Upper lobe of left lung (tissue), 6 donors: Measurements from ENCODE around the gene TRIP13. TPM values are rescaled to one million over a fixed set of nuclear protein-coding genes. Genes with fewer than 3 reads are reported as not detected.

ENCODE experiments used
- ATAC-seq, 2 donors: fragments of 200-7000 bp; cut with Tn5 transposase; one replicate each; pipeline ENCODE4 v1.9.1; 2022; ENCODE audit warnings: mild to moderate bottlenecking in 2 of 2, moderate library complexity in 2 of 2; ENCODE audit not compliant: low FRiP score in 2 of 2
- DNase-seq, 2 donors: peaks; one replicate each; pipeline ENCODE4 v3.0.0-alpha.2; 2019 to 2020
- H3K27ac ChIP-seq, 4 donors: fragments of 200-600 bp; sonication (generic); one replicate each; pipeline ENCODE4 v1.5.1; 2016 to 2019
- H3K27me3 ChIP-seq, 4 donors: fragments of 200-600 bp; sonication (generic); one replicate each; pipeline ENCODE4 v1.5.1; 2017 to 2019
- H3K36me3 ChIP-seq, 4 donors: fragments of 200-600 bp; sonication (generic); one replicate each; pipeline ENCODE4 v1.5.1; 2016 to 2019
- H3K4me1 ChIP-seq, 4 donors: fragments of 200-600 bp; sonication (generic); one replicate each; pipeline ENCODE4 v1.5.1; 2018 to 2019
- H3K4me3 ChIP-seq, 4 donors: fragments of 200-600 bp; sonication (generic); one replicate each; pipeline ENCODE4 v1.5.1; 2017 to 2019; ENCODE audit warnings: mild to moderate bottlenecking in 2 of 4, moderate library complexity in 1 of 4
- H3K9me3 ChIP-seq, 4 donors: fragments of 200-600 bp; sonication (generic); one replicate each; pipeline ENCODE4 v1.5.1; 2018 to 2019
- EP300 ChIP-seq, 4 donors: sonication (generic); formaldehyde crosslinking; IDR thresholded peaks; one replicate each; pipeline ENCODE4 v1.5.1; 2017; ENCODE audit warnings: antibody characterized with exemption in 4 of 4, control low read depth in 2 of 4
- POLR2A ChIP-seq, 4 donors: fragments of 450-650 bp; IDR thresholded peaks; one replicate each; pipeline ENCODE4 v1.5.1; 2016 to 2017; ENCODE audit warnings: antibody characterized with exemption in 4 of 4, mild to moderate bottlenecking in 2 of 4
- POLR2AphosphoS5 ChIP-seq, 2 donors: sonication (generic); formaldehyde crosslinking; IDR thresholded peaks; one replicate each; pipeline ENCODE4 v1.5.1; 2017; ENCODE audit warnings: antibody characterized with exemption in 2 of 2
- WGBS, 2 donors: methylation state at CpG; one replicate each; pipeline ENCODE4 v1.1.5; 2017 to 2018; 5-methylcytosine and 5-hydroxymethylcytosine counted together
- total RNA-seq, 6 donors: library from RNA; depleted of rRNA in 4 of 6; stranded (reverse); fragments of >200 nt in 4 of 6; gene quantifications; one replicate each; pipeline versions ENCODE4 v1.1.0 to v1.2.1, GENCODE V29; 2016 to 2021
- TF ChIP-seq, protein P1 (sequence below), 6 experiments: fragments of 450-650 bp in 4 of 6; fragments of 200-600 bp in 2 of 6; sonication (generic) in 2 of 6; IDR thresholded peaks; one replicate each; pipeline ENCODE4 v1.5.1; 2016 to 2019; ENCODE audit warnings: antibody characterized with exemption in 6 of 6
- donor health status: DM: no; HTN: no; CAD: no; lungs with moderate emphysema.
- donor health status: DM: no; HTN: yes; CAD: no; lungs with severe emphysema.

Gene TRIP13
- total RNA-seq, 6 donors from 2014 or later: 1.0 to 2.1 (median 1.5) TPM

DNA sequence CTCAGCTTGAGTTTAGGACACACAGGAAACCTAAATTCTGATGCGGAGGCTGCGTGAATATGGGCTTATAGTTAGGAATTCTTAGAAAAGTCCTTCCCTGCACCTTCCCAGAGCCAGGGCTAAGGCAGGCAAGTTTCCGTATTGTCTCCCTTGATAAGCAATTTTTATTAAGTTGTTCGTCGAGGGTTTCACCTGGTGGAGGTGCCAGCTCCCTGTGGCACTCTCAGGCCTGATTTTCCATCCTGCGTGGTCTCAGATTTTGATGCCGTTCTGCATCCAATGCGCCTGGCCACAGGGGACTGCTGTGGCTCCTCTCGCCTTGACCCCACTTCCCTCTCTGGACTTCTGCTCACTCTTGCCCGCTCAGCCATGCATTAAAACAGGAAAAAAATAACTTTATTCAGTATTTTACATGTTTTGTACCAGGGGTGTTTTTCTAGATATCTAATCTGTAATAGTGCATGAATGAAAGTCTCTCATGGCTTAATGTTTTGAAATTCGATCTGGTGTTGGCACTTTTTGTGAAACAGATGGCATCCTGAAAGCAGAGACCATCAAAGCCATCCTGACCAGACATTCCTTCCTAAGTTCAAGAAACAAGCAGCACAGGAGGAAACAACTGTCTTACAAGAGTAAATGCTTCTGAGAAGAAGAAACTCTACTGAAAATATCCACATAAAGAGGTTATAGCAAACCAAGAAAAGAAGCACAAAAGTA is 50.7 kb downstream of the TRIP13 start:
- DNase-seq: no peak
- Histone ChIP-seq H3K4me1 (peaks cover 0 to 6% (median 0%) of the 10 kb centered on the region in 4 donors), H3K27me3 (no peaks in the 10 kb centered on the region), H3K36me3 (no peaks in the 10 kb centered on the region), H3K27ac (peak overlapping the region in 2 of 4 donors; percentile 35 to 65), H3K4me3 (no peak overlapping the region), H3K9me3 (no peaks in the 10 kb centered on the region)
- WGBS, 2 donors: 75 to 82% methylated on average over 11 of the region's 11 CpGs
- no peak for ATAC-seq
- TF ChIP-seq EP300 (IDR thresholded peaks at IDR 0.05) (no peak), POLR2A (IDR thresholded peaks at IDR 0.05) (no peak), POLR2AphosphoS5 (IDR thresholded peaks at IDR 0.05) (no peak)
- TF ChIP-seq, protein P1, sequence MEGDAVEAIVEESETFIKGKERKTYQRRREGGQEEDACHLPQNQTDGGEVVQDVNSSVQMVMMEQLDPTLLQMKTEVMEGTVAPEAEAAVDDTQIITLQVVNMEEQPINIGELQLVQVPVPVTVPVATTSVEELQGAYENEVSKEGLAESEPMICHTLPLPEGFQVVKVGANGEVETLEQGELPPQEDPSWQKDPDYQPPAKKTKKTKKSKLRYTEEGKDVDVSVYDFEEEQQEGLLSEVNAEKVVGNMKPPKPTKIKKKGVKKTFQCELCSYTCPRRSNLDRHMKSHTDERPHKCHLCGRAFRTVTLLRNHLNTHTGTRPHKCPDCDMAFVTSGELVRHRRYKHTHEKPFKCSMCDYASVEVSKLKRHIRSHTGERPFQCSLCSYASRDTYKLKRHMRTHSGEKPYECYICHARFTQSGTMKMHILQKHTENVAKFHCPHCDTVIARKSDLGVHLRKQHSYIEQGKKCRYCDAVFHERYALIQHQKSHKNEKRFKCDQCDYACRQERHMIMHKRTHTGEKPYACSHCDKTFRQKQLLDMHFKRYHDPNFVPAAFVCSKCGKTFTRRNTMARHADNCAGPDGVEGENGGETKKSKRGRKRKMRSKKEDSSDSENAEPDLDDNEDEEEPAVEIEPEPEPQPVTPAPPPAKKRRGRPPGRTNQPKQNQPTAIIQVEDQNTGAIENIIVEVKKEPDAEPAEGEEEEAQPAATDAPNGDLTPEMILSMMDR (IDR thresholded peaks at IDR 0.05): no peak

GRCh38 chr5:943918-944620 is 51.4 kb downstream of the TRIP13 start:
- 51 to 54% methylated on average over 7 of the region's 7 CpGs for WGBS, 2 donors
- H3K36me3 ChIP-seq: no peaks in the 10 kb centered on the region
- ATAC-seq: no peak
- H3K4me1 ChIP-seq: peaks cover 0 to 6% (median 0%) of the 10 kb centered on the region in 4 donors
- TF ChIP-seq POLR2AphosphoS5 (IDR thresholded peaks at IDR 0.05) (no peak), POLR2A (IDR thresholded peaks at IDR 0.05) (no peak), EP300 (IDR thresholded peaks at IDR 0.05) (no peak)
- TF ChIP-seq, protein P1 (IDR thresholded peaks at IDR 0.05): no peak
- H3K27ac ChIP-seq: peak overlapping the region in 3 of 4 donors; percentile 1 to 65 (median 35)
- no peak overlapping the region for H3K4me3 ChIP-seq
- no peak for DNase-seq
- no peaks in the 10 kb centered on the region for H3K9me3 ChIP-seq
- H3K27me3 ChIP-seq: no peaks in the 10 kb centered on the region

GRCh38 chr5:944621-944927 is 51.9 kb downstream of the TRIP13 start:
- H3K36me3 ChIP-seq: no peaks in the 10 kb centered on the region
- TF ChIP-seq, protein P1 (IDR thresholded peaks at IDR 0.05): no peak
- no peak for TF ChIP-seq EP300 (IDR thresholded peaks at IDR 0.05)
- TF ChIP-seq POLR2AphosphoS5 (IDR thresholded peaks at IDR 0.05): no peak
- TF ChIP-seq POLR2A (IDR thresholded peaks at IDR 0.05): no peak
- H3K27me3 ChIP-seq: no peaks in the 10 kb centered on the region
- ATAC-seq: no peak
- H3K27ac ChIP-seq: no peak overlapping the region
- DNase-seq: no peak
- no peak overlapping the region for H3K4me3 ChIP-seq
- peaks cover 0 to 6% (median 0%) of the 10 kb centered on the region in 4 donors for H3K4me1 ChIP-seq
- H3K9me3 ChIP-seq: no peaks in the 10 kb centered on the region
- 84 to 87% methylated on average over 6 of the region's 6 CpGs for WGBS, 2 donors

- Histone ChIP-seq H3K36me3 (no peaks in the 10 kb centered on the region), H3K27me3 (no peaks in the 10 kb centered on the region), H3K9me3 (no peaks in the 10 kb centered on the region), H3K4me3 (no peak overlapping the region), H3K4me1 (peaks cover 0 to 6% (median 0%) of the 10 kb centered on the region in 4 donors), H3K27ac (no peak overlapping the region)
- no peak for TF ChIP-seq POLR2AphosphoS5 (IDR thresholded peaks at IDR 0.05)
- TF ChIP-seq POLR2A (IDR thresholded peaks at IDR 0.05): no peak
- TF ChIP-seq, protein P1 (IDR thresholded peaks at IDR 0.05): no peak
- WGBS, 2 donors: 87 to 90% methylated on average over 8 to 12 of the region's 12 CpGs
- peak in 1 of 2 donors; percentile 31 for DNase-seq
- ATAC-seq: no peak
Measured at GRCh38 chr5:944992-945685, 52.5 kb downstream of the TRIP13 start.
